NCI-H1417 treated with DMSO at 0.1 percent for 48 hours (cell line): ENCODE measurements around the gene TRIM49.
"Not testable (repeated sequence)": the region's sequence is repeated elsewhere in the genome, so short reads cannot be mapped to it uniquely, and the experiment has no call there.

Experiments
- DNase-seq: peaks from one replicate; lab custom pipeline; 2025; lab: John Stamatoyannopoulos, UW

The TRIM49 gene, protein sequence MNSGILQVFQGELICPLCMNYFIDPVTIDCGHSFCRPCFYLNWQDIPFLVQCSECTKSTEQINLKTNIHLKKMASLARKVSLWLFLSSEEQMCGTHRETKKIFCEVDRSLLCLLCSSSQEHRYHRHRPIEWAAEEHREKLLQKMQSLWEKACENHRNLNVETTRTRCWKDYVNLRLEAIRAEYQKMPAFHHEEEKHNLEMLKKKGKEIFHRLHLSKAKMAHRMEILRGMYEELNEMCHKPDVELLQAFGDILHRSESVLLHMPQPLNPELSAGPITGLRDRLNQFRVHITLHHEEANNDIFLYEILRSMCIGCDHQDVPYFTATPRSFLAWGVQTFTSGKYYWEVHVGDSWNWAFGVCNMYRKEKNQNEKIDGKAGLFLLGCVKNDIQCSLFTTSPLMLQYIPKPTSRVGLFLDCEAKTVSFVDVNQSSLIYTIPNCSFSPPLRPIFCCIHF

DNA sequence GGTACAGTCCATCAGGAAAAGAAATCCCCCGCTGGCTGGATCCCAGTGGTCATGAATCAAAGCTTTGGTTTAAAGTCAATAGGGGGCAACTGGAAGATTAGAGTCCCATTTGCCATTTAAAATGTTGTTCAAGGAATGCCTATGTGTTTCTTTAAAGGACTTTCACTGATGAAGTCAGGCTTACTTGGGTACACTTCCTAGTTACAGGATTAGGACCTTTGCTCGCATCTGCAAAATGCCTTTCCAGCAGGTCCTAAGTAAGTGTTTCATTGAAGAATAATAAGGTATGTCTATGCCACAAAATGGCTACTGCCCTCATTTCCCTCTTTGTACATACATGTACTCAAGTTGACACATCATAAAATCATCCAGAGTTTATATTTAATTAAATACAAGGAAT lies at the start of gene TRIM49:
Gene TRIM49, minus strand, starts transcription at position 101 of the 400 bp plus-strand sequence. CDS start 4,106 bp downstream, outside the sequence.
- DNase-seq, result not testable (repeated sequence)

DNA sequence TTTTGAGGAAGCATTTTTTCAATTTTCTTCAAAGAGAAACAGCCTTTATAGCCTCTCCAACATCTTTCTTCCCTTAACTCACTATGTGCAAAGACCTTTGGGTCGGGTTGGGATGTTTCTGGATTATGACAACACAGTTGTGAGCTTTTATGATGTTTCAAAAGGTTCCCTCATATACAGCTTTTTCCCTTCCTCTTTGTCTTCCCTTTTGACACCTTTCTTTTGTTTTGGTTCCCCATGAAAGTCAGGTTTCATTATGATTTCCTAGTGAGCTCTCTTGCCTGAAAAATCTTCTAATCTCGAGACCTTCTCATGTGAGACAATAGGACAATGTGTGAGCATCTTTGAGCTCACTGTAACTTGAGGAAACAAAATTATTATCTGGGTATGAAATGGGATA lies 18.3 kb upstream of the TRIM49 start:
- DNase-seq, result not testable (repeated sequence)

DNA sequence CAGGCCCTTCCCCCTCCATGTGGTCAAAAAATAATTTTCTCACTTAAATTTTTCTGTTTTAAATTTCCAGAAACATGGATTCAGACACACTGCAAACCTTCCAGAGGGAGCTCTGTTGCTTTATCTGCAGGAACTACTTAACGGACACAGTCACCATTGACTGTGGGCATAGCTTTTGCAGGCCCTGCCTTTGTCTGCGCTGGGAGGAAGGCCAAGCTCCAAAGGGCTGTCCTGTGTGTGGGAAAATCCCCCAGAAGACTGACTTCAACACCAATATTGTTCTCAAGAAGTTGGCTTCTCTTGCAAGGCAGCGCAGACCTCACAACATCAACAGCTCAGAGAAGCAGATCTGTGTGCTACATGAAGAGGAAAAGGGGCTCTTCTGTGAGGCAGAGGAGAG lies 11.6 kb upstream of the TRIM49 start:
- not testable (repeated sequence) for DNase-seq

DNA sequence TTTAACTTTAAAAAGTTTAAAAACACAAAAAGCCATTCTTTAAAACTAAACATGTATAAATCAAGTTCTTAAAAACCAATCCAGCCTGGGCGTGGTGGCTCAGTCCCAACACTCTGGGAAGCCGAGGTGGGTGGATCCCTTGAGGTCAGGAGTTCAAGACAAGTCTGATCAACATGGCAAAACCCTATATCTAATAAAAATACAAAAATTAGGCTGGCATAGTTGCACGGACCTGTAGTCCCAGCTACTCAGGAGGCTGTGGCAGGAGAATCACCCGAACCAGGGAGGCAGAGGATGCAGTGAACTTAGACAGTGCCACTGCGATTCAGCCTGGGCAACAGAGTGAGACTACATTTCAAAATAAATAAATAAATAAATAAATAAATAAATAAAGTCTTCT lies 5.2 kb upstream of the TRIM49 start:
- DNase-seq, result not testable (repeated sequence)

DNA sequence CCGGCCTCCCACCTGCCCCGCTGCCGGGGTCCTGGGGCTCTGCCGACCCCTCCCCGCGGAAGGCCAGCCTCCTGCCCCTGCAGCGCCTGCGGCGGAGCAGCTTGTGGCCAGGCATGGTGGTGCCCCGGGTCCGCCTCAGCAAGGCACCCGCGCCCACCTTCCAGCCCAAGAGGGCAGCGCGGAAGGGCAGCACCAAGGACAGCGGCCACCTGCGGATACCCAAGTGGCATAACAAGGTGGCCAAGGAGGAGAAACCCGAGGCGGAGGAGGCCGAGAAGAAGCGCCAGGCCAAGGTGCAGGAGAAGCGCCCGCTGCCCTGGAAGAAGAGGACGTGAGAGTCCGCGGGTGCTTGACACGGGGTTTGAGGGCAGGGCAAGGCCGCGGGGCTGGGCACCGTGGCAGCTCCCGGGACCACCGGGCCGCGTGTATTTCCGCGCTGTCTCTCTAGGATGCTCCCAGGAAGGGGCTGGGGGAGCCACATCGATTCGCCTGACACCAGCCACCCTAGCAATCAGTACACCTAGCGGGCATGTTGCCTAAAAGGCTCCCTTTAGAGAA lies 20.8 kb downstream of the TRIM49 start:
- DNase-seq, result not testable (repeated sequence)

DNA sequence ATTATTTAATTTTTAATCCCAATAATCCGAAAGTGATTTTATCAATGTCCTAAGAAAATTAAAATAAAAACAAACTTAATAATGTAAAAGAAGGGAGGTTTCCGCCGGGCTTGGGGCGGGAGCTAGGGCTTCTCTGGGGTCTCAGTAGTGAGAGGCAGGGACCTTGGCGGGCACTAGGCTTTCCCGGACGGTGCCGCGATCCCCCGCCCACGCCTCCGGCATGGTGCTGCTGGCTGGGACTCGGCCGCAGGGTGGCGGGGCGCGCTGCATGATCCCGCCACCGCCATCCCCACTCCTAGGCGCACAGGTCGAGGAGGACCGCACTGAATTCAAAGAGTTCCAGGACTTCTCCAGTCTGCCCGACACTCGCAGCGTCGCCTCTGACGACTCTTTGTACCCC lies 22.6 kb downstream of the TRIM49 start:
- not testable (repeated sequence) for DNase-seq

DNA sequence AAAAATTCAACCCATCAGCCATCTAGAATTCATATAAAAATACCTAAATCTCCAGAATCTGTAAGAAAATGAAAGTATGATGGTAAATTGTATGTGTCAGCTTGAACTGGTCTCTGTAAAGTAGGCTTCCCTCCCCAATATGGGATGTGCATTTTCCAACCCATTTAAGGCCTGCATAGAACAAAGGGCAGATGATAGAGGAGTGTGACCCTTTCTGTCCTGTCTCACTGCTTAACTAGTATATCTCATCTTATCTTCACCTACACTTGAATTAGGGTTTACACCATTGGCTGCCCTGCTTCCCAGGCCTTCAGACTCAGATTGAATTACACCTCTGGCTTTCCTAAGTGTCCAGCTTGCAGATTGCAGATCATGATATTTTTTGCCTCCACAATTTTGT lies 57.6 kb downstream of the TRIM49 start:
- not testable (repeated sequence) for DNase-seq
